Testis (tissue), 3 donors: ENCODE results near the gene COA3. TPM values are rescaled to one million over a fixed set of nuclear protein-coding genes. Genes with fewer than 3 reads are reported as not detected.

Experiments used
- DNase-seq: peaks from one replicate; pipeline ENCODE4 v3.0.0-alpha.2; 2019
- H3K27ac ChIP-seq, 2 donors: fragments of 200-600 bp; sonication (generic); one replicate each; pipeline ENCODE4 v1.5.1; 2019
- H3K27me3 ChIP-seq: fragments of 200-600 bp; sonication (generic); one replicate; pipeline ENCODE4 v1.5.1; 2019
- H3K36me3 ChIP-seq: fragments of 200-600 bp; sonication (generic); one replicate; pipeline ENCODE4 v1.5.1; 2017; ENCODE audit warnings: low read depth; ENCODE audit errors: missing control alignments
- H3K4me1 ChIP-seq: fragments of 200-600 bp; sonication (generic); one replicate; pipeline ENCODE4 v1.5.1; 2019
- H3K4me3 ChIP-seq, 2 donors: fragments of 200-600 bp; sonication (generic); one replicate each; pipeline ENCODE4 v1.5.1; 2017 to 2019
- H3K9me3 ChIP-seq: fragments of 200-600 bp; sonication (generic); one replicate; pipeline ENCODE4 v1.5.1; 2017
- POLR2A ChIP-seq: fragments of 450-650 bp; IDR thresholded peaks from one replicate; pipeline ENCODE4 v1.6.1; 2017; ENCODE audit warnings: antibody characterized with exemption, mild to moderate bottlenecking, moderate library complexity
- WGBS, 2 donors: methylation state at CpG; one replicate each; pipeline ENCODE4 v1.1.5; 2018; 5-methylcytosine and 5-hydroxymethylcytosine counted together
- intact Hi-C: fragments of 100-400 bp; cut with DNase I; formaldehyde crosslinking; loops from one replicate; pipeline ENCODE4 v1.15.1; 2023; ENCODE audit warnings: low total_unique reads
- polyA plus RNA-seq: library from polyadenylated mRNA; stranded (reverse); fragments of 350-450 nt; fragmentation: Illumina TruSeq; extraction: RNeasy Lipid Tissue Mini Kit (QIAGEN cat#74804); gene quantifications from one replicate; pipeline ENCODE4 v1.2.3, GENCODE V29; 2014; ENCODE audit warnings: low read depth, low replicate concordance; ENCODE audit not compliant: insufficient read depth
- total RNA-seq, 2 donors: library from RNA; depleted of rRNA; stranded (reverse); fragments of >200 nt; gene quantifications; one replicate each; pipeline ENCODE4 v1.2.3, GENCODE V29; 2016
- TF ChIP-seq, protein P1 (sequence below), 3 experiments: fragments of 450-650 bp in 2 of 3; fragments of 200-600 bp in 1 of 3; sonication (generic) in 1 of 3; IDR thresholded peaks; one replicate each; pipeline ENCODE4 v1.5.1; 2016 to 2019; ENCODE audit warnings: antibody characterized with exemption in 3 of 3, mild to moderate bottlenecking in 2 of 3, moderate library complexity in 1 of 3

Gene COA3
- total and polyA plus RNA-seq, 3 donors from 2014 or later, result 43.0 to 52.7 (median 49.2) TPM

DNA sequence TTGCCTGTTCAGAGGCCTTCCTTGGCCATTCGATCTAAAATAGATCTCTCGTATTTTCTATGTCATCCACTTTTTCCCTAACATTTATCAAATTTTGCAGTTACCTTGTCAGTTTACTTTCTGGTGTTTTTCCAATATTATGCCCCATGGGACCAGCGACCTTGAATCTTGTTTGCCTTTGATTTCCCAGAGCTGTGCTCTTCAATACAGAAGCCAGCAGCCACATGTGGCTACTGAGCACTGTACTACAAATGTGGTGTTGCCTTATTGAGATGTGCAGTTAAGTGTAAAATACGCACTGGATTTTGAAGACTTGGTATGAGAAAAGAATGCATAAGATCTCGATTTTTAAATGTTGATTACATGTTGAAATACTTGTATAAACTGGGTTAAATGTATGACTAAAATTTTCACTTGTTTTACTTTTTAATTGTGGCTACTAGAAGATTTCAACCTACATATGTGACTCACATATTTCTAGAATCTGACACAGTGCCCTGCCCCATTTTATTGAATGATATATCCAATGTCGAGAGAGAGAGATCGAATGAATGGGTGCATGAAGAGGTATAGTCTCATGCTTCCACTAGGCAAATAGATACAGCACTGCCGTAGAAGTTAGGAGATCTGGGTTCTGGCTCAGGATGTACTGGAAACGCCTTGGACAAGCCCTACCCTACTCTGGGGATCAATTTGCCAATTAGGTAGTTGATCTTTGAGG is 33.9 kb upstream of the COA3 start:
- Histone ChIP-seq H3K27me3 (no peaks in the 10 kb centered on the region), H3K36me3 (no peaks in the 10 kb centered on the region), H3K27ac (peak overlapping the region; percentile 77 to 87), H3K4me3 (peak overlapping the region; percentile 87 to 99), H3K9me3 (no peaks in the 10 kb centered on the region), H3K4me1 (peaks cover 10% of the 10 kb centered on the region)
- intact Hi-C loops, result no loop called here
- TF ChIP-seq, protein P1, sequence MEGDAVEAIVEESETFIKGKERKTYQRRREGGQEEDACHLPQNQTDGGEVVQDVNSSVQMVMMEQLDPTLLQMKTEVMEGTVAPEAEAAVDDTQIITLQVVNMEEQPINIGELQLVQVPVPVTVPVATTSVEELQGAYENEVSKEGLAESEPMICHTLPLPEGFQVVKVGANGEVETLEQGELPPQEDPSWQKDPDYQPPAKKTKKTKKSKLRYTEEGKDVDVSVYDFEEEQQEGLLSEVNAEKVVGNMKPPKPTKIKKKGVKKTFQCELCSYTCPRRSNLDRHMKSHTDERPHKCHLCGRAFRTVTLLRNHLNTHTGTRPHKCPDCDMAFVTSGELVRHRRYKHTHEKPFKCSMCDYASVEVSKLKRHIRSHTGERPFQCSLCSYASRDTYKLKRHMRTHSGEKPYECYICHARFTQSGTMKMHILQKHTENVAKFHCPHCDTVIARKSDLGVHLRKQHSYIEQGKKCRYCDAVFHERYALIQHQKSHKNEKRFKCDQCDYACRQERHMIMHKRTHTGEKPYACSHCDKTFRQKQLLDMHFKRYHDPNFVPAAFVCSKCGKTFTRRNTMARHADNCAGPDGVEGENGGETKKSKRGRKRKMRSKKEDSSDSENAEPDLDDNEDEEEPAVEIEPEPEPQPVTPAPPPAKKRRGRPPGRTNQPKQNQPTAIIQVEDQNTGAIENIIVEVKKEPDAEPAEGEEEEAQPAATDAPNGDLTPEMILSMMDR (IDR thresholded peaks at IDR 0.05), result no peak
- no peak for TF ChIP-seq POLR2A
- no peak for DNase-seq
- 32 to 47% methylated on average over 9 of the region's 9 CpGs for WGBS, 2 donors

DNA sequence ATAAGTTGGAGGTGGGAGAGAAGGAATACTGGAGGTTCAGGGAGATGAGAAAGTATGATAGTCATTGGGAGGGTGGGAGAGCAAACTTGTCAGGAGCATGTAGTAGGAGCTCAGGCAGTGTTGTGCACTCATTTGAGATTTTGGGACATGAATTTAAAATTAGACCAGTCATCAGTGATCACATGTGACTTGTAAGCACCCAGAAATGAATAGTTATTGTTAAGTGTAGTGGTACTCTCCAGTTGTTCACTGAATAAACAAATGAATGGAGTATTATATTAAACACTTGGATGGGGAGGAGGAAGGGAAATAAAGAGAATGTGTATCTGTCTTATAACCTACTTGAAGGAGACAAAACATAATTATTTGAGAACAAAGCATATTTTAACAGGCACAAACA is 32.5 kb upstream of the COA3 start:
- H3K36me3 ChIP-seq, result no peaks in the 10 kb centered on the region
- peaks cover 10% of the 10 kb centered on the region for H3K4me1 ChIP-seq
- TF ChIP-seq POLR2A, result no peak
- TF ChIP-seq, protein P1 (IDR thresholded peaks at IDR 0.05), result no peak
- H3K4me3 ChIP-seq, result no peak overlapping the region
- DNase-seq, result no peak
- no peaks in the 10 kb centered on the region for H3K9me3 ChIP-seq
- no peaks in the 10 kb centered on the region for H3K27me3 ChIP-seq
- intact Hi-C loops, result no loop called here
- H3K27ac ChIP-seq, result no peak overlapping the region

DNA sequence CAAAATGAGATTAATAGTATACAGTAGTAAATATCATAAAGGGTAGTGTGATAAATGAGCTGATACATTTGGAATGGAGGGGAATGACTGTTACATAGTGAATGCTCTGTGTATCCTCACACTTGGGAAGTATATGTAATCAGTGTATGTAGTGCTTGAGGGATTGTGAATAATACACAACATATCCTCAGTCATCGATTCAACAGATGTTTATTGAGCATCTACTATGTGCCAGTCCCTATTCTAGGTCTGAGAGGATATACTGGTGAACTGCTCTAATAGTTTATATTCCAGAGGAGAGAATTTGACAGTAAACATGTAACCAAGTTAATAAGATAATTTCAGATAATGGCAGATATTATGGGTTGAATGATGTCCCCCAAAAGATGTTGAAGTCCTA is 29.0 kb upstream of the COA3 start:
- H3K27ac ChIP-seq, result no peak overlapping the region
- H3K4me1 ChIP-seq, result peaks cover 7% of the 10 kb centered on the region
- DNase-seq, result no peak
- intact Hi-C loops, result loop anchor here (10.0 kb wide), 1 partner anchor 103 kb away; no protein-coding TSS in a partner anchor
- no peaks in the 10 kb centered on the region for H3K9me3 ChIP-seq
- no peaks in the 10 kb centered on the region for H3K36me3 ChIP-seq
- WGBS, 2 donors, result 82 to 96% methylated on average over 1 of the region's 1 CpG
- H3K4me3 ChIP-seq, result no peak overlapping the region
- H3K27me3 ChIP-seq, result no peaks in the 10 kb centered on the region
- TF ChIP-seq, protein P1 (IDR thresholded peaks at IDR 0.05), result no peak
- TF ChIP-seq POLR2A, result no peak

- Histone ChIP-seq H3K36me3 (no peaks in the 10 kb centered on the region), H3K4me3 (no peak overlapping the region), H3K4me1 (peaks cover 7% of the 10 kb centered on the region), H3K27me3 (no peaks in the 10 kb centered on the region), H3K9me3 (no peaks in the 10 kb centered on the region), H3K27ac (no peak overlapping the region)
- WGBS, 2 donors, result 94 to 95% methylated on average over 7 of the region's 7 CpGs
- intact Hi-C loops, result loop anchor here (10.0 kb wide), 1 partner anchor 96 kb away; no protein-coding TSS in a partner anchor
- no peak for DNase-seq
- no peak for TF ChIP-seq POLR2A
- TF ChIP-seq, protein P1 (IDR thresholded peaks at IDR 0.05), result no peak
These were observed 22.7 kb upstream of the COA3 start for GRCh38 chr17:42821176-42821575.
